ENCODE measurements around the gene LRRC49.

LRRC49 gene

GRCh38 chr15:71098920-71099319 lies 206.3 kb downstream of the LRRC49 start:
- no peak for DNase-seq
